Osteocyte (in vitro differentiated cells): ENCODE measurements around the gene KDM5C. TPM values are rescaled to one million over a fixed set of nuclear protein-coding genes. Genes with fewer than 3 reads are reported as not detected.
A peak's percentile ranks its signal among the peaks of the same experiment; 100 is the strongest.

ENCODE experiments used
- DNase-seq: peaks from one replicate; pipeline ENCODE4 v3.0.0; 2021; ENCODE audit warnings: mixed read lengths; ENCODE audit not compliant: unreplicated experiment; ENCODE audit errors: extremely low spot score
- H3K27ac Mint-ChIP-seq: one replicate; pipeline ENCODE4 v1.8.0; 2021; ENCODE audit warnings: mild to moderate bottlenecking, mixed read lengths; ENCODE audit not compliant: unreplicated experiment
- H3K27me3 Mint-ChIP-seq: one replicate; pipeline ENCODE4 v1.8.0; 2021; ENCODE audit warnings: mixed read lengths; ENCODE audit not compliant: unreplicated experiment
- H3K36me3 Mint-ChIP-seq: one replicate; pipeline ENCODE4 v1.8.0; 2021; ENCODE audit warnings: mixed read lengths; ENCODE audit not compliant: unreplicated experiment
- H3K4me1 Mint-ChIP-seq: one replicate; pipeline ENCODE4 v1.8.0; 2021; ENCODE audit warnings: mixed read lengths; ENCODE audit not compliant: unreplicated experiment
- H3K4me3 Mint-ChIP-seq: one replicate; pipeline ENCODE4 v1.8.0; 2021; ENCODE audit warnings: mild to moderate bottlenecking, moderate library complexity, mixed read lengths; ENCODE audit not compliant: unreplicated experiment
- H3K9me3 Mint-ChIP-seq: one replicate; pipeline ENCODE4 v1.8.0; 2021; ENCODE audit warnings: mixed read lengths; ENCODE audit not compliant: unreplicated experiment
- CTCF ChIP-seq: fragments of 200-600 bp; sonication (generic); IDR thresholded peaks from 2 replicates; pipeline ENCODE4 v1.5.0; 2021; ENCODE audit warnings: antibody characterized with exemption, mild to moderate bottlenecking, moderate library complexity
- total RNA-seq: library from RNA; stranded (reverse); gene quantifications from 2 replicates; pipeline ENCODE4 v1.2.1, GENCODE V29; 2021

The KDM5C gene
- total RNA-seq, 1 donor from 2014 or later: 88.9 TPM

- TF ChIP-seq CTCF: no peak
- H3K9me3 Mint-ChIP-seq: no peaks in the 10 kb centered on the region
- no peaks in the 10 kb centered on the region for H3K36me3 Mint-ChIP-seq
- H3K4me1 Mint-ChIP-seq: peaks cover 27% of the 10 kb centered on the region
- H3K4me3 Mint-ChIP-seq: peak overlapping the region; percentile 88
- H3K27me3 Mint-ChIP-seq: no peaks in the 10 kb centered on the region
- H3K27ac Mint-ChIP-seq: no peak overlapping the region
- DNase-seq: no peak
These were observed 1.8 kb downstream of the KDM5C start for GRCh38 chrX:53223068-53223693.

GRCh38 chrX:53211391-53211978, 13.5 kb downstream of the KDM5C start:
- no peak for TF ChIP-seq CTCF
- no peaks in the 10 kb centered on the region for H3K4me1 Mint-ChIP-seq
- H3K4me3 Mint-ChIP-seq: no peak overlapping the region
- no peak overlapping the region for H3K27ac Mint-ChIP-seq
- peaks cover 35% of the 10 kb centered on the region for H3K36me3 Mint-ChIP-seq
- H3K27me3 Mint-ChIP-seq: no peaks in the 10 kb centered on the region
- peaks cover 5% of the 10 kb centered on the region for H3K9me3 Mint-ChIP-seq
- no peak for DNase-seq

- Mint-ChIP-seq H3K36me3 (peaks cover 16% of the 10 kb centered on the region), H3K9me3 (no peaks in the 10 kb centered on the region), H3K27ac (no peak overlapping the region), H3K4me1 (no peaks in the 10 kb centered on the region), H3K4me3 (no peak overlapping the region), H3K27me3 (no peaks in the 10 kb centered on the region)
- no peak for TF ChIP-seq CTCF
- DNase-seq: no peak
These were observed 28.3 kb downstream of the KDM5C start for GRCh38 chrX:53196678-53197077.

GRCh38 chrX:53195401-53195800, 29.6 kb downstream of the KDM5C start:
- Mint-ChIP-seq H3K4me1 (no peaks in the 10 kb centered on the region), H3K36me3 (peaks cover 17% of the 10 kb centered on the region), H3K27me3 (no peaks in the 10 kb centered on the region), H3K9me3 (no peaks in the 10 kb centered on the region), H3K27ac (no peak overlapping the region), H3K4me3 (no peak overlapping the region)
- TF ChIP-seq CTCF: no peak
- no peak for DNase-seq

- no peaks in the 10 kb centered on the region for H3K4me1 Mint-ChIP-seq
- H3K36me3 Mint-ChIP-seq: peaks cover 17% of the 10 kb centered on the region
- peak; percentile 78 for DNase-seq
- H3K4me3 Mint-ChIP-seq: no peak overlapping the region
- no peaks in the 10 kb centered on the region for H3K27me3 Mint-ChIP-seq
- H3K27ac Mint-ChIP-seq: no peak overlapping the region
- TF ChIP-seq CTCF: no peak
- H3K9me3 Mint-ChIP-seq: no peaks in the 10 kb centered on the region
These were observed 30.7 kb downstream of the KDM5C start for GRCh38 chrX:53194308-53194707.
